Measurements from ENCODE around the gene PSMD10.

- TF ChIP-seq CTCF (IDR thresholded peaks at IDR 0.05; ENCODE audit: low read depth, low read length, missing input control) (no peak), FOXA1 (IDR thresholded peaks at IDR 0.05) (no peak), NR2F2 (IDR thresholded peaks at IDR 0.05) (peak; percentile 22), RAD21 (IDR thresholded peaks at IDR 0.05) (no peak), EGR1 (IDR thresholded peaks at IDR 0.05; ENCODE audit: low read depth in 2 of 2) (peak in 1 of 2 donors; percentile 17), TAF1 (conservative IDR thresholded peaks at IDR 0.05) (no peak), HNF4A (conservative IDR thresholded peaks at IDR 0.05) (no peak), YY1 (IDR thresholded peaks at IDR 0.05) (peak; percentile 85), ATF3 (IDR thresholded peaks at IDR 0.05) (no peak)
These were observed at the start of gene PSMD10, which contains the start of gene ATG4A for GRCh38 chrX:108091264-108091877.

Data from liver (tissue), 3 donors.